ENCODE measurements around the gene STING1.
"Not testable (repeated sequence)": the region's sequence is repeated elsewhere in the genome, so short reads cannot be mapped to it uniquely, and the experiment has no call there.

STING1 gene

GRCh38 chr5:139526309-139527089, 43.9 kb upstream of the STING1 start:
- not testable (repeated sequence) for H3K9ac ChIP-seq (ENCODE audit: low read length); H2AFZ ChIP-seq (ENCODE audit: low read depth, low read length, severe bottlenecking)

GRCh38 chr5:139525586-139526308, 43.2 kb upstream of the STING1 start:
- H3K9me2 ChIP-seq (replicated peaks; ENCODE audit: insufficient read depth, low read length); H3K9me3 ChIP-seq (ENCODE audit: insufficient read depth, low read length); H4K20me1 ChIP-seq (ENCODE audit: low read depth, low read length); H3K27ac ChIP-seq (ENCODE audit: low read depth, low read length); H3K4me2 ChIP-seq (ENCODE audit: low read depth, low read length, poor library complexity, severe bottlenecking); H3F3A ChIP-seq (ENCODE audit: insufficient read depth); H3K79me2 ChIP-seq (ENCODE audit: insufficient read depth, low read length); H3K9ac ChIP-seq (ENCODE audit: low read length); H3K27me3 ChIP-seq (ENCODE audit: low read length); H2AFZ ChIP-seq (ENCODE audit: low read depth, low read length, severe bottlenecking); H3K4me3 ChIP-seq (ENCODE audit: insufficient read depth, low read length, poor library complexity, severe bottlenecking); H3K36me3 ChIP-seq (ENCODE audit: low read length): not testable (repeated sequence)

More at GRCh38 chr5:139526309-139527089, 43.9 kb upstream of the STING1 start:
- H3K4me3 ChIP-seq (ENCODE audit: insufficient read depth, low read length, poor library complexity, severe bottlenecking); H3K36me3 ChIP-seq (ENCODE audit: low read length); H3K27ac ChIP-seq (ENCODE audit: low read depth, low read length); H3K27me3 ChIP-seq (ENCODE audit: low read length); H4K20me1 ChIP-seq (ENCODE audit: low read depth, low read length); H3K9me3 ChIP-seq (ENCODE audit: insufficient read depth, low read length); H3K79me2 ChIP-seq (ENCODE audit: insufficient read depth, low read length); H3K4me2 ChIP-seq (ENCODE audit: low read depth, low read length, poor library complexity, severe bottlenecking); H3K9me2 ChIP-seq (replicated peaks; ENCODE audit: insufficient read depth, low read length); H3F3A ChIP-seq (ENCODE audit: insufficient read depth): not testable (repeated sequence)

DNA sequence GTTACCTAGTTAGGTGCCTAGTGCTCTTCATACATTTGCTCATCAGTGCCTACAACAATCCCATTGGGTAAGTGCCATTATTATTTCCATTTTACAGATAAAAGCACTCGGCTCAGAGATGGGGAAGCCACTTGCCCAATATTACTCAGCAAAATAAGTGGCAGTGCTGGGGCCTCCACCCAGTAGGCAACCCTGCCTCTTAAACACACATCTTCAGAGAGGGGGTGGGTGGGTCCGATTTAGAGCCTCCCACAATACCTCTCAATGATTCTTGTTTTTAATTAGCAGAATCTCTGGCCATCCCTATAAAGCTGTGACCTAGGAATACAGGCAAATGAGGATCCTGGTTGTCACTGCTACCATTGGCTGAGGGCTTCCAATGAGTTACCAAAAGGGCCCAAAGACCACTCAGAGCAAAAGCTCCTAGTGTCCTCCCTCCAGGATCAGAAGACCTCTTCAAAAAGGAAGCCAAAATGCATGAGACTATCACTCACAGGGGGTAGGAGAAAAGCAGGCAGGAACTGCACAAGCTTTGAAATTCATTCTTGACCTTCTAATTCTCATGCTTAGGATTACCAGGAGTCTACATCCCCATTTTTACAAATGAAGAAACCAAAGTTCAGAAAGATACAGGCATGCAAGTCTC, 42.5 kb upstream of the STING1 start:
- H2AFZ ChIP-seq (ENCODE audit: low read depth, low read length, severe bottlenecking), result no peak overlapping the region
- no peak overlapping the region for H3K27ac ChIP-seq (ENCODE audit: low read depth, low read length)
- H3K27me3 ChIP-seq (ENCODE audit: low read length), result no peaks in the 10 kb centered on the region
- H3K79me2 ChIP-seq (ENCODE audit: insufficient read depth, low read length), result no peaks in the 10 kb centered on the region
- H3K4me2 ChIP-seq (ENCODE audit: low read depth, low read length, poor library complexity, severe bottlenecking), result no peak overlapping the region
- H3K36me3 ChIP-seq (ENCODE audit: low read length), result no peaks in the 10 kb centered on the region
- no peak overlapping the region for H3K4me3 ChIP-seq (ENCODE audit: insufficient read depth, low read length, poor library complexity, severe bottlenecking)
- TF ChIP-seq EZH2phosphoT487 (conservative IDR thresholded peaks at IDR 0.05; ENCODE audit: low read length), result no peak
- TF ChIP-seq CTCF (IDR thresholded peaks at IDR 0.05; ENCODE audit: insufficient read depth, low read length, poor library complexity, severe bottlenecking), result no peak
- H4K20me1 ChIP-seq (ENCODE audit: low read depth, low read length), result no peaks in the 10 kb centered on the region
- no peak overlapping the region for H3K9ac ChIP-seq (ENCODE audit: low read length)
- H3K9me2 ChIP-seq (replicated peaks; ENCODE audit: insufficient read depth, low read length), result no peaks in the 10 kb centered on the region
- H3F3A ChIP-seq (ENCODE audit: insufficient read depth), result no peaks in the 10 kb centered on the region
- H3K9me3 ChIP-seq (ENCODE audit: insufficient read depth, low read length), result no peaks in the 10 kb centered on the region

DNA sequence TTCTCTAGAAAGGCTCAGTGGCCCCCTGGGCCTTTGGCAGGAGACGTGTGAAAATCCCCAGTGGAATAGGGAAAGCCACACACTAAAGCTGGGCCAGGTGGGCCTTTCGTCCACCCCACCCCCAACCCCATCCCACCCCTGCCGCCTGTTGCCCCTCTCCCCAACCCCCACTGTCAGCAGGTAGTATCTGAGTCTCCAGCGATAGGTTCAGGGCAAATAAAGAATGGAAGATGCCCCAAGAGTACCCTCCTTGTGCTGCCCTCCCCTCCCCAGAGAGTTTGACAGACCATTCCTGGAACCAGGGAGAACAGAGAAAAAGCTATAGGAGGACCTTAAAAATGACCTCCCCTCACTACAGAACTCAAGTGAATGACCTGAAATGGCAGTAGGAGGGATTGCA, 41.9 kb upstream of the STING1 start:
- Histone ChIP-seq H3K4me3 (ENCODE audit: insufficient read depth, low read length, poor library complexity, severe bottlenecking) (no peak overlapping the region), H2AFZ (ENCODE audit: low read depth, low read length, severe bottlenecking) (no peak overlapping the region), H3K36me3 (ENCODE audit: low read length) (no peaks in the 10 kb centered on the region), H3K79me2 (ENCODE audit: insufficient read depth, low read length) (no peaks in the 10 kb centered on the region), H3K9me2 (replicated peaks; ENCODE audit: insufficient read depth, low read length) (no peaks in the 10 kb centered on the region), H4K20me1 (ENCODE audit: low read depth, low read length) (no peaks in the 10 kb centered on the region), H3F3A (ENCODE audit: insufficient read depth) (no peaks in the 10 kb centered on the region), H3K27ac (ENCODE audit: low read depth, low read length) (no peak overlapping the region), H3K9me3 (ENCODE audit: insufficient read depth, low read length) (no peaks in the 10 kb centered on the region), H3K9ac (ENCODE audit: low read length) (no peak overlapping the region), H3K4me2 (ENCODE audit: low read depth, low read length, poor library complexity, severe bottlenecking) (no peak overlapping the region), H3K27me3 (ENCODE audit: low read length) (no peaks in the 10 kb centered on the region)
- TF ChIP-seq EZH2phosphoT487 (conservative IDR thresholded peaks at IDR 0.05; ENCODE audit: low read length), result no peak
- TF ChIP-seq CTCF (IDR thresholded peaks at IDR 0.05; ENCODE audit: insufficient read depth, low read length, poor library complexity, severe bottlenecking), result no peak
